ENCODE results near the gene BHLHA15.

The BHLHA15 gene

DNA sequence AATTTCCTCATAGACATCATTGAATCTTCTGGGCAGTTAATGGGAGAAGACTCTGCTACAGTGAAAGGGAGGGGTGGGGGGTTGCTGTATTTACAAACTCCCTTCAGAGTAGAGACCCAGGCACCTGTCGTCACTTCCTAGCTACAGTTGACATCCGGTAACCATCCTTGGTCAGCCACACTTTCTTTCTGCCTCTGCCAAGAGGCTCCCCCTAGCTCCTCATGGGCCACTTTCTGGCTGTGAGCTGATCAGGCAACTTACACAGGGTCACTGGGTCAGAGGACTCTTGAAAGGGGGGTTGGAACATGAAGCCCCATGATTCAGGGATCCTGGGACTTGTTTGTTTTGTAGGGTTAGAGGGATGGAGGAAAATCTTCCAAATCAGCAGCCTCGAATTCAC lies 39.5 kb downstream of the BHLHA15 start:
- peak in 1 of 2 donors; percentile 2 for DNase-seq

- DNase-seq, result no peak
Measured at GRCh38 chr7:98251231-98251600, 40.0 kb downstream of the BHLHA15 start.

GRCh38 chr7:98251601-98252424 lies 40.6 kb downstream of the BHLHA15 start, which contains the start of gene TECPR1:
TSS of gene TECPR1 (minus strand) at chr7:98252232. CDS start at chr7:98246146, 6,086 bp downstream.
- DNase-seq, result peak; percentile 93 to 96

- peak in 1 of 2 donors; percentile 2 for DNase-seq
Measured at GRCh38 chr7:98252425-98253054, 41.3 kb downstream of the BHLHA15 start.

DNA sequence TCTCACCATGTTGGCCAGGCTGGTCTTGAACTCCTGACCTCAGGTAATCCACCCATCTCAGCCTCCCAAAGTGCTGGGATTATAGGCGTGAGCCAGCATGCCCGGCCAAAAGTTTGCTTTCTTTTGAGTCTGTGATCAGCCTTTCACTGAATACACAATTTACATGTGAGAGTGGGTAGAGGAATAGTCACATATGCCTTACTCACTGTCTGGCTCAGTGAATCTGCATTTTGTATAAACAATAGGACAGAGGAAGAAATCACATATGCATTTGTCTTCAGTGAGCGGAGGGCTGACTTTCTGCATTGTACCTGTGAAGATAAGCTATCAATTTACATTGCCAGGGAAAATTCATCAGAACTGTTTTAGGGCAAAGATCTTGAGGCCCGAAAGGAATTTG lies 43.3 kb downstream of the BHLHA15 start:
- peak in 1 of 2 donors; percentile 5 for DNase-seq

- DNase-seq, result peak; percentile 62 to 77
Measured at GRCh38 chr7:98254951-98255610, 43.8 kb downstream of the BHLHA15 start.

DNA sequence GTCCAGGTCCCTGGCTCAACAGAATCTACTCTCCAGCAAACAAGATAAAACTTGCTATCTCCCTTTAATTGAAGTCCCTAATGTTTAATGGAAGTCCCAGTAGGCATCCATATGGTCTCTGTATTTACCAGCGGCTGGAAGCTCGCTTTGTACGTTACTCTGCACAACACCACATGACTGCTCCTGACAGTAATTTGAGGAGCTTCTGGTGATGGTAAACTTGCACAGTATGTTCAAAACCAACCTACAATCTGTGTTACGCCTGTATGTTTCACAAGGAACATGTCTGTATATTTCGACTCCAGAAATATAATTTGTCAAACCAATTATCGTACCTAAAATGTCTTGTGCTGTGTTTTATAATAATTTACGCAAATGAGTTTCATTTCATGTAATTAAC lies 45.2 kb downstream of the BHLHA15 start:
- no peak for DNase-seq

DNA sequence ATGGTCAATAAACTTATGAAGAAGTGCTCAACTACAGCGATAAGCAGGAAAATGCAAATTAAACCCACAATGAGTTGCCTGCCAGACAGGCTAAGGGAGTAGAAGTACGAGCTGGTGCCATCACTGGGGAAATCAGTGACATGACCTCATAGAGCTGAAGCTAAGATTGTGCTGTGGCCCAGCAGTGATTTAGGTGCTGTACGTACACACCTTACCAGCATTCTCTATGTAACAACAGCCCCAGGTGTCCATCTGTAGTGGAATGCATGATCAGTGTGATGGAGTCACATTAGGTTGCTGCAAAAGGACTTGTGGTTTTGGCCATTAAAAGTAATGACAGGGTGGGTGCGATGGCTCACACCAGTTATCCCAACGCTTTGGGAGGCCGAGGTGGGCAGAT lies 46.5 kb downstream of the BHLHA15 start:
- no peak for DNase-seq

Measured in inflammatory macrophage (primary cell).